Activated CD4-positive, alpha-beta T cell treated with anti-CD3 and anti-CD28 coated beads, Interleukin-2, amount 50 U/mL, for 4 hours (primary cell): Measurements from ENCODE around the gene GATC.
A peak's percentile ranks its signal among the peaks of the same experiment; 100 is the strongest.
"Not testable (repeated sequence)": the region's sequence is repeated elsewhere in the genome, so short reads cannot be mapped to it uniquely, and the experiment has no call there.

Source experiments
- DNase-seq, 2 experiments: peaks; one replicate each; pipeline ENCODE4 v3.0.0-alpha.2; 2020

The GATC gene

DNA sequence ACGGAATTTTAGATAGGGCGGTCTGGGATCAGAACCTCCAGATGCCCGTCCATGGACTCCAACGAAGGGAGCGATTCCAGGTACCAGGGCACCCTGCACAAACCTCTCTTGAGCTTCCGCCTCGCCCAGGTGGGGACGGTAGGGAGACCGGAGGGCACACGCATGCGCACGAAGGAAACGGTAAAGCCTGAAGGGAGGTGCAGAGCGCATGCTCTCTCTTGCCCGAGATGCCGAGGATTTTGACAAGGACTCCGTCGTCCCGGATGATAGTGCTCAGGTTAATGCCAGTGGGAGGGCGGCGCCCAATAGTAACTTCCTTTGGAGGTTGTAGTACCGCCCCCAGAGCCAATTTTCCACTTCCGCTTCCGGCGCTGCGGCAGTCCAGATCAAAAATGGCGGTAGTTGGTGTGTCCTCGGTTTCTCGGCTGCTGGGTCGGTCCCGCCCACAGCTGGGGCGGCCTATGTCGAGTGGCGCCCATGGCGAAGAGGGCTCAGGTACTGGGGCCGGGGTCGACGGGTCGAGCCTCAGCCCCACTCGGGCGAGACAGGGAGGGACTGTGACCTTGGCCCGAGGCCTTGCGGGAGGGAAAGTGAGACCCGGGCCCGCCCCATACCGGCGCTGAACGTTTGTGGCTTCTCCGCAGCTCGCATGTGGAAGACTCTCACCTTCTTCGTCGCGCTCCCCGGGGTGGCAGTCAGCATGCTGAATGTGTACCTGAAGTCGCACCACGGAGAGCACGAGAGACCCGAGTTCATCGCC, 8.3 kb upstream of the GATC start, which contains the start of gene COX6A1:
Gene COX6A1, plus strand, starts transcription at position 379 of the 760 bp plus-strand sequence. Its CDS starts 14 bp downstream, at position 393.
- DNase-seq = peak; percentile 97 to 98

- DNase-seq = no peak
Measured at GRCh38 chr12:120438495-120439198, 7.6 kb upstream of the GATC start.

DNA sequence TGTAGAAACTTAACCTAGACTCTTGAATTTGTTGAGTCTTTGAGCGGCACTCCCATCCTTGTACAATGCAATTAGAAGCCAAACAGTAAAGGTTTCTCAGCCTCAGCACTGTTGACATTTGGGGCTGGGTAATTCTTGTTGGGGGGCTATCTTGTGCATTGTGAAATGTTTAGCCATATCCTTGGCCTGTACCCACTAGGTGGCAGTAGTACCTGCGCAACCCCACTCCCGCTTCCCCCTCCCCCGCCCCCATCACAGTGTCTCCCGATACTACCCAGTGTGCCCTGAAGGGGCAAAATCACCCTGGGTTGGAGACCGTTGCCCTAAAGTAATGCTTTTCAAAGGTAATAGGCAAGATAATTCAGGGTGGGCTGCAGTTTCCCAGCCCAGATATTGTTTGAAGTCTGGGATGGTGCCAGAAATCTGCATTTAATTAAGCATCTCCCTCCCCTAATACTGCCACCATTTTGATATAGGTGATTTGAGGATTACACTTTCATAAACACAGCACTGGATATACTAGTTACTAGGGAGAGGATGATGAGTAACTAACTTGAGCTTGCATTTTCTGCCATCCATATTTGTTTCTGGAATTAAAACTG, 6.5 kb upstream of the GATC start:
- DNase-seq = peak; percentile 69 to 73

DNA sequence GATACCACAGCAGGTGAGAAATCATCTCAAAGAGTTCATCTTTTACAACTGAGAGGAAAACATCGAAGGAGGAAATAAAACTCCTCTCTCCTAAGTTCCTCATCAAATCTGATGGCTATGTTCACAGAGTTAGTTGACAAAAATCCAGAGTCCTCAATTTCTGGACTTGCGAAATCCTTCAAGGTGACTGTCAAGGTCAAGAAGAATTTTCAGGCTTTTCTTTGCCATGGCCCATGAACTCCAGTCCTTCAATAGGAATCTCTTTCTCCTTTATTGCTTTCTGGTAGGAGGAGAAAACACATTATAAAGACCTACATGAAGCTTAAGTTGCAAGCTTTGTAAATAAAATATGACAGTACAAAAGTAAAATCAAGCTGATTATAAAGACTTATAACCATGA, 1.6 kb upstream of the GATC start:
- no peak for DNase-seq

DNA sequence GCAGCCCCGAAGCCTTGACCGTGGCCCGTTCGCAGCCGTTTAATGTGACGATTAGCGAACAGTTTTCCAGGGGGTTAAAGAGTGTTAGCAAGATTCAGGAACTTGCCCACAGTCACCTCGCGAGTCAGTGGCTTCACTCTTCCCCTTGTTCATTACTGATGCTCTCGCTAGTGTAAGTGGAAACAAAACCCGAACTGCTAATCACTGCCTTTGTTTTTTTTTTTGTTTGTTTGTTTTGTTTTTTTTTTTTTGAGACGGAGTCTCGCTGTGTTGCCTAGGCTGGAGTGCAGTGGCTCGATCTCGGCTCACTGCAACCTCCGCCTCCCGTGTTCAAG, 567 bp downstream of the GATC start:
- not testable (repeated sequence) for DNase-seq

- no peak for DNase-seq
Measured at GRCh38 chr12:120447992-120448391, 1.7 kb downstream of the GATC start.

DNA sequence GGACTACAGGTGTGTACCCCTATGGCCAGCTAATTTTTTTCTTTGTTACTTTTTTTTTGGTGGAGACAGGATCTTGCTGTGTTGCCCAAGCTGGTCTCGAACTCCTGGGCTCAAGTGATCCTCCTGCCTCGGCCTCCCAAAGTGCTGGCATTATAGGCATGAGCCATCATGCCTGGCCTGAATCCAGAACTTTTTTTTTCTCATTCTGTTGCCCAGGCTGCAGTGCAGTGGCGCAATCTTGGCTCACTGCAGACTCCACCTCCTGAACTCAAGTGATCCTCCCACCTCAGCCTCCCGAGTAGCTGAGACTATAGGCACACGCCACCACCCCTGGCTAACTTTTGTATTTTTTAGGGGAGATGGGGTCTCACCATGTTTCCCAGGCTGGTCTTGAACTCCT, 6.3 kb downstream of the GATC start:
- DNase-seq = not testable (repeated sequence)

- no peak for DNase-seq
Measured at GRCh38 chr12:120453060-120453750, 7.0 kb downstream of the GATC start.

DNA sequence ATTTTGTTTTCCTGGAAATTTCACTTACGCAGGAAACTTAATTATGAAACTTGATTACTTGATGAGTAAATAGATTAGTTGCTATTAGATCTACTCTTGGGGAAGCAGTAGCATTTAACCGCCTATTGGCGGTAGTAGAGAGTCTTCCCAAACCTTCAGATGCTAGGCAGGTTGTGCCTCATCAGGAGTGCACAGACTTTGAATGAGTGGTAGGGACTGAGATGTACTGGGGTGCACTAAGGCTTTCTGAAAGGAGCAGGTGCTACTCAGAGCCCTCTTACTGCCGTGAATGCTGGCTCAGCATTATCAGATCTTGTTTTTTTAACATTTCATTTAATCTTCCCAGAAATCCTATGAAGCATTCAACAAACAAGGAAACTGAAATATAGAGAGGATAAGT, 7.7 kb downstream of the GATC start:
- DNase-seq = no peak

DNA sequence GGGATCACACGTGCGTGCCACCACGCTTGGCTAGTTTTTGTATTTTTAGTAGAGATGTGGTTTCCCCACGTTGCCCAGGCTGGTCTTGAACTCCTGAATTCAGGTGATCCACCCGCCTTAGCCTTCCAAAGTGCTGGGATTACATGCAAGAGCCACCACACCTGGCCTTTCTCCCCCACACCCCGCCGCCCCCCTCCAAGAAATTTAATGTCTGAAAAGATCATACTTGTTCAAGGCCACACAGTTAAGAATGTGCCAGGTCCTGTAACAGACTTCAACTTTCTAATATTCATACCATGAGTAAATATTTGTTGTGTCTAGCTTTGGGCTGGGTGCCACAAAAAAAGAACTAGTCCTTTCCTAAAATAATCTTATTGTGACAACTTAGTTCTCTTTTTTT, 9.1 kb downstream of the GATC start:
- DNase-seq = no peak

DNA sequence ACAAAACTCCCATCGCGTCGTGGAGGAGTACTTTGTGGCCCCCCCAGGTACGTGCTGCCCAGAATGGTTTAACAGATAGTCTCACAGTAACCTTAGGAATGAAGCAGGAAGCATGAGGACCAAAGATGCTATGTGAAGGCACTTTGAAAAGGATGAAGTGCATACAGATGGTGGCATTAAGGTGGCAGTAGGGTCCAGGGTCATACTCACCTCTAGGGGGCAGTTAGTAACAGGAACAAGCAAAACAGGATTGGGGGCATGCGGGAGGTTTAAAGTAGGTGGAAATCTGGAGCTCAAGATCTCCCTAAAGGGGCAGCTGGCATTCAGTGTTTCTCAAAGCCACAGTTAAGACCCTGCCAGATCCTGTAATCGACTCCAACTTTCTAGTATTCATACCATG, 10.9 kb downstream of the GATC start:
- DNase-seq = no peak

- no peak for DNase-seq
Measured at GRCh38 chr12:120460157-120460556, 13.9 kb downstream of the GATC start.

- no peak for DNase-seq
Measured at GRCh38 chr12:120462099-120462640, 15.9 kb downstream of the GATC start.

DNA sequence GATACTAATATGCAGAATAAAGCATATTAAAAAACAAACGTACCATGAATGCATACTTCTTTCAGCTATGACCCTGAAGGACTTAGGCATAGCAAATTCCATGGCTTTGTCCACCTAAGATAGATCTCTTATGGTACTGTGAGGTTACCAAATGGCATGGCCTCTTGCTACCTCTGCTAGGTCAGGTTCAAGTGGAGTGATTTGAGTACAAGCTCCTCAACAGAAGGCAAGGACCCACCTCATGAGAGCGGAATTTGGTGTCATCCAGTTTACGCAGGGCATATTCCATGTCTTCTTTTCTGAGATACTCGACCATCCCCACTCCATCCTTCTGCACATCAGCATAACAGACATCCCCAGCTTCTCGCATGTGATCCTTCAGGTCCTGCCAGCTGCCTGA, 17.5 kb downstream of the GATC start:
- DNase-seq = no peak

DNA sequence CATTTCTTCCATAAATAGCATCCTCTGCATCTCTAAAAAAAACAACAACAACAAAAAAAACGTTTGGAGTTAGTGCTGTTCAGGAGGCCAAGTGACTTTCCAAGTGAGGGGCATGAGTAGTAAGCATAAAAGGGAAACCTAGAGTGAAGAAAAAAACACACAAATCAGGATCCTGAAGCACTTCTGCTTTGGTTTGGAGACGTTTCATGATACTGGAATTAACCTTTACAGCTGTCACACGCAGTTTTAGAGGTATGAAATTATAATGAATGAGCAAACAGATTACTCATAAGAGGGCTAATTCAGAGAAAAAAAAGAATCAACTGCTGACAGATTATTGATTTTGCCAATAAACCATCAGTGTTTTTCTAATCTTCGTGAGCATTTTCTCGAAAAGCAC, 19.5 kb downstream of the GATC start:
- DNase-seq = no peak

DNA sequence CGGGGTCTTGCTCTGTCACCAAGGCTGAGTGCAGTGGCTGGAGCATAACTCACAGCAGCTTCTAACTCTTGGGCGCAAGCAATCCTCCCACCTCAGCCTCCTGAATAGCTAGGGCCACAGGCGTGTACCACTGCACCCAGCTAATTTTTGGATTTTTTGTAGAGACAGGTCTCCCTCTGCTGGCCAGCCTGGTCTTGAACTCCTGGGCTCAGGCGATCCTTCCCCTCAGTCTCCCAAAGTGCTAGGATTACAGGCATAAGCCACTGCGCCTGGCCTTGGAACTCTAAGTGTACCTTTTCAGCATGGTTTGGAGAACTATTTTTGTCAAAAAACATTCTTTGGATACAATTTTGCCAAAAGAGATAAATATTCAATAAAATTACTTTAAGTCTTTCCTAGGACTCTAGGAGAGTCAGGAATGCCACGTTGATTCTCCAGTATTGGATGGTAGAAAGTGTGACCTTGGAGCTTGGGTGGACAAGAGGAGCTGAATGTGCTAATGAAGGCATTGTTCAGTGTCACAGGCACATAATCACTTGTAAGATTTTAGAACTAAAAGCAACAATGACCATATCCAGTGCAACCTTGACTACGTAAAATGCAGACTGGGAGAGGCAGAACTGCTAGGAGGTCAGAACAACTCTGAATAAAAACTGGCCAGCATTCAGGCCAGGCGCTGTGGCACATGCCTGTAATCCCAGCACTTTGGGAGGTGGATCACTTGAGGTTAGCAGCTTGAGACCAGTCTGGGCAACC, 20.5 kb downstream of the GATC start:
- DNase-seq = peak; percentile 38 to 39

DNA sequence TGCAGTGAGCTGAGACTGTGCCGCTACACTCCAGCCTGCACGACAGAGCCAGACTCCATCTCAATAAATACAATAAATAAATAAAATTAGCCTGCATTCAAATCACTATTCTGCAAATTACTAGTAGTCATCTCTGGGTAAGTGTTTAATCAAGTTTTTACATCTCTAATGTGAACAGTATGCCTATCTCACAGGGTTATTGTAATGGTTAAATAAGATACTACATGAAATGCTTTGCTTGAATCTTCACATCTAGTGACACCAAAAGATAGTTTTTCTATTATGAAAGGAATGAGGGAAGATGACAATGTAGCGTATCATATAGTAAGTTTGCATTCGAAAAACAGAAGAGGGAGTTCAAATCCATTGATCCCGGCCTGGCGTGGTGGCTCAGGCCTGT, 21.2 kb downstream of the GATC start:
- no peak for DNase-seq

DNA sequence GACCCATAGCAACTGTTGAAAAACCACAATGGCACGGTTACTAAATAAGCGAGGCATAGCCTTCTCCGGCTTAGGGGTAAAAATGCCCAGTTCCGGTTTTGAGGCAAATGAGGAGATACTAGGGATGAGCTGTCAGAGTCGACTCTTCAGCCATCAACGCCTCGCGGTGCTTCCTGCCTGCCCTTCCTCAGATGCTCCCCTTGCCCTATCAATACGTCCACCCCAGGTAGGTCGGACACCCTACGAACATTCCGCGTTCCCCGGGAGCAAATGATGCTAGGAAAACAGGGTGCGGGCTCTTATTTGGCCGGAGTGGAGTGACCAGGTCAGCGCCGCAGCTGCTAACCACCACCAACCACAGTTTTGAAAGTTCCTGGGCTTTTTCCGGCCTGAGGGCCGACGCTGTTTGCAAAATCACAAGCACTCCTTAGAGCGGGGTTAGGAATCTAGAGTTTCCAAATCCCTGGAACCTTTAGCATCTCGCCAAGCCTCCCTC, 22.1 kb downstream of the GATC start:
- no peak for DNase-seq

DNA sequence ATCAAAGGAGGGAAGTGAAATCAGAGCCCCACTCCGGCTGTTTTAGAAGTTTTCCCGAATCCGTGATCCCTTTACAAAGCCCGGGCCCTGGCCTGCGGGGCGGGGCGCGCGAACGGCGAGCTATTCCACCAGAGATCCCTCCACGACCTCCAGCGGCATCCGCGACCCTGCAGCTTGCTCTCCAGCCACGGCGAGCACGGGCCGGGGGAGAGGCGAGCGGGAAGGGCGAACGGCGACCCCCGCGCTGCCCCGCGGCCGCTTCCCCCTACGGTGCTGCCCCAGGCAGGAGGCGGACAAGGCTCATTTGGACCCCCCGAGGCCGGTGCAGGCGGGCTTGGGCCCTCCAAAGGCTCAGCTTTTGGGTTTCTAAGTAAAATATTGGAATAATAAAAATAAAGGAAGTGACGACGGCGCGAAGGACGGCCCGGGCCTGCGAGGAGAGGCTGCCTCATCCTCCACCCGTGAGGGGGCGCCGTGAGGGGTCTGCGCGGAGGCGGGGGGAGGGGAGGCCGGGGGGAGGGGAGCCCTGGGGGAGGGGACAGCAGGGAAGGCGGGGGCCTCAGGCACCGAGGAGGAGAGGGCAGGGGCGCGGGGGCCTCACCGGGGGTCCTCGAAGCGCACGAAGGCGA, 22.7 kb downstream of the GATC start:
- DNase-seq = peak in 1 of 2 experiments; percentile 47

GRCh38 chr12:120469450-120470149, 23.4 kb downstream of the GATC start, which contains the start of gene SRSF9:
Gene SRSF9, minus strand, starts transcription at chr12:120469748. Its CDS starts 139 bp downstream, at chr12:120469609.
- peak; percentile 94 to 96 for DNase-seq
